ENCODE measurements around the gene TMPO. TPM values are rescaled to one million over a fixed set of nuclear protein-coding genes. Genes with fewer than 3 reads are reported as not detected.
"Not testable (repeated sequence)": the region's sequence is repeated elsewhere in the genome, so short reads cannot be mapped to it uniquely, and the experiment has no call there.

The TMPO gene
- total RNA-seq, 2 donors from 2014 or later: 236 to 248 TPM

DNA sequence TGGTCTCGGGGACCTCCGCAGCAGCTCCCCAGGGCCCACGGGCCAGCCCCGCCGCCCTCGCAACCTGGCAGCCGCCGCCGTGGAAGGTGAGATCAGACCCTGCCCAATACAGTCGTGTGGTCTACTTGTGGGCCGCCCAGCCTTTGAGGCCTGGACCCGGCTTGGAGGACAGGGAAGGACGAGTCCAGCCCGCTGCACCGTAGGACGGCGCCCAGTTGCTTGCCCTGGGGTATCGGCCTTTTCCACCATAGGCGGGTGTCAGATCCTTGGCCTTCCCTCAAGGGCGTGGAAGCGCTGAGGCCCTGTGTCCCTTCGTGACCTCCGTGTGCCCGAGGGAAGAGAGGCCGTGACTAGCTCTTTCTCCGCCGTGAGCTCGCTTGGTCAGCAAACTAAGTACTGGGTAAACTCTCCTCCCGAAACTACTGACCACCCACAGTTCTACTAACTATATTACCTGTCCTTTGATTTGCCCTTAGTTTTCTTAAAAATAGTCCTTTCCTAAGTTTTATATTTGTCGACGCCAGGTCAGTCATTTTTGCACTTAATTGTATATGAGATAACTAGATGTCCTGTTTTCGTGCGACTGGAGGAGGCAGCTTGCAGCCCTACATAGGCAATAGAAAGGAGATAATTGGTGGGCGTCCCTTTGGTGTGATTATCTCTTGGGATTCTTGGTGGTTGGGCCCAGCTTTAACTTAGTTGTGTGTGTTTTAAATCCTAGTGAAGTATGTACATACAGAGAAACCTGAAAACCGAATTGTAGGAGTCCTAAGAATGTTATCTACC is 78.9 kb downstream of the TMPO start:
- Mint-ChIP-seq H3K27me3 (ENCODE audit: low read depth) (no peaks in the 10 kb centered on the region), H3K4me1 (ENCODE audit: low read depth) (peaks cover 36% of the 10 kb centered on the region), H3K4me3 (peak overlapping the region; percentile 91 to 99), H3K9me3 (no peaks in the 10 kb centered on the region), H3K27ac (peak overlapping the region; percentile 99), H3K36me3 (ENCODE audit: insufficient read depth in 2 of 2) (peaks cover 12 to 40% of the 10 kb centered on the region in 2 donors)
- DNase-seq: peak; percentile 37 to 39
- ATAC-seq (replicated peaks in 1 of 2): no peak

DNA sequence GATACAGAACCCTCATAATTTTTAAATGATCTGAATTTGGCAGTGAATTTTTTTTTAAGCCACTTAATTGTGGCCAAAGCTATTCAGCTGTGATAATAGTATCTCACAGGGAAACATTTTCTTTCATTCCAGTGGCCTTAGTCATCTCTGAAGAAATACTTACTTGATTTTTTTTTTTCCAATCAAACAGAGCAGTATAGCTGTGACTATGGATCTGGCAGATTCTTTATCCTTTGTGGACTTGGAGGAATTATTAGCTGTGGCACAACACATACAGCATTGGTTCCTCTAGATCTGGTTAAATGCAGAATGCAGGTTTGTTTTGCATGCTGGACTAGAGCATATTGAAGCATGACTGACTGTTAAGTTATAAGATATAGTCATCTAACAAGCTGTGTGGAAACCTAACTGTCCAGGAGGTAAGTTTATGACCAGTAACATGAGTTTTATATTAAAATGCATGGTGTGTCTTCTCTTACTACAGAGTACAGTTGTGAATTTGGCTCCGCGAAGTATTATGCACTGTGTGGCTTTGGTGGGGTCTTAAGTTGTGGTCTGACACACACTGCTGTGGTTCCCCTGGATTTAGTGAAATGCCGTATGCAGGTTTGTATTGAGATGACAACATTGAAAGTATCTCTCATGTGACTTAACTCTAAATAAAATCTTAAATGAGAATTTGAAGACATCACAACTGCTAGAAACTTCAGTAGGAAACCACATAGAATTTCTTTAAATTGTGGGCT is 80.0 kb downstream of the TMPO start:
- peak overlapping the region; percentile 99 for H3K27ac Mint-ChIP-seq
- no peaks in the 10 kb centered on the region for H3K9me3 Mint-ChIP-seq
- H3K27me3 Mint-ChIP-seq (ENCODE audit: low read depth): no peaks in the 10 kb centered on the region
- H3K36me3 Mint-ChIP-seq (ENCODE audit: insufficient read depth in 2 of 2): peaks cover 16 to 45% of the 10 kb centered on the region in 2 donors
- peak; percentile 48 to 61 for ATAC-seq (replicated peaks in 1 of 2)
- H3K4me1 Mint-ChIP-seq (ENCODE audit: low read depth): peaks cover 36% of the 10 kb centered on the region
- H3K4me3 Mint-ChIP-seq: peak overlapping the region; percentile 91 to 99
- peak; percentile 59 to 66 for DNase-seq

DNA sequence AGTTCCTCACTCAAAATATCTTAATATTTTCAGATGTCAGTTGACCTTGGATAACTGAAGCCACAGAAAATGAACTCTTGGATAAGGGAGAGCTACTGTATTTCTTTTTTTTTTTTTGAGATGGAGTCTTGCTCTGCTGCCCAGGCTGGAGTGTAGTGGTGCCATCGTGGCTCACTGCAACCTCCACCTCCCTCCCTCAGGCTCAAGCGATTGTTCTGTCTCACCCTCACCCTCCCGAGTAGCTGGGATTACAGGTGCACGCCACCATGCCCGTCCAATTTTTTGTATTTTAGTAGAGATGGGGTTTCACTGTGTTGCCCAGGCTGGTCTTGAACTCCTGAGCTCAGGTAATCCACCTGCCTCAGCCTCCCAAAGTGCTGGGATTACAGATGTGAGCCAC is 81.9 kb downstream of the TMPO start:
- H3K4me3 Mint-ChIP-seq; ATAC-seq (replicated peaks in 1 of 2); DNase-seq; H3K9me3 Mint-ChIP-seq; H3K27me3 Mint-ChIP-seq (ENCODE audit: low read depth): not testable (repeated sequence)
- Mint-ChIP-seq H3K4me1 (ENCODE audit: low read depth) (peaks cover 35% of the 10 kb centered on the region), H3K27ac (peak overlapping the region; percentile 60), H3K36me3 (ENCODE audit: insufficient read depth in 2 of 2) (peaks cover 20 to 47% of the 10 kb centered on the region in 2 donors)

Other genes starting within 250 kb of the TMPO start
- gene SLC25A3, start 78.1 kb downstream of the TMPO start, total RNA-seq: 100 to 1,000 TPM; 579 to 697 TPM
- 10 to 100 TPM; 17.2 to 20.4 TPM for gene IKBIP, start 129.2 kb downstream of the TMPO start, total RNA-seq
- gene APAF1, start 129.7 kb downstream of the TMPO start, total RNA-seq: 10 to 100 TPM; 18.6 to 22.2 TPM